ENCODE measurements around the gene TMEM131L. TPM values are rescaled to one million over a fixed set of nuclear protein-coding genes. Genes with fewer than 3 reads are reported as not detected.

TMEM131L gene
- total RNA-seq, 1 donor from 2014 or later: 7.9 TPM

DNA sequence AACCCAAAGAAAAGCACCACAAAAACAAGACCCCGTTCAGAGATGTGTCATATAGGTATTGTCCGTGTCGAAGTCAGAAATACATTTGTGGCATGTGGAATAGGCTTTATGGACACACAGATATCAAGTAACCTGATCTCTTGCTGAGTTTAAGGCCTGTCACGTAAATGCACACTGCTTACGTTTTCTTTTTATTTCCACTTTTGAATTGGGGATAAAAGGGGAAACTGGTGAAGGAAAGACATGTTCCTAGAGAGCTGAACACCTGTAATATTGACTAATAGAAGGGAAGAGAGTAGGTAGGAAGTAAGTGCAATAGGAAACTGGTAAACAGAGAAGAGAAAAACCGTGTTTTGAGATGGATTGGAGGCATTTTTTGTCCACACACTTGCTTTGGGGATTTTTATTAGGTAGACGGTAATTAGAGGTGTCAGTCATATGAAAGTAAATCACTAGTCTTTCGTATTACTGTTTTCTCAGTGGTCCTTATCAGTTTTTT is 24.9 kb downstream of the TMEM131L start:
- FAIRE-seq: no peak

GRCh38 chr4:153494562-153494961 is 28.4 kb downstream of the TMEM131L start:
- FAIRE-seq: no peak
- no peaks in the 10 kb centered on the region for H3K27me3 ChIP-seq (ENCODE audit: control insufficient read depth, insufficient read depth, low read length)
- no peak for DNase-seq (ENCODE audit: low read depth)
- TF ChIP-seq, protein P1, sequence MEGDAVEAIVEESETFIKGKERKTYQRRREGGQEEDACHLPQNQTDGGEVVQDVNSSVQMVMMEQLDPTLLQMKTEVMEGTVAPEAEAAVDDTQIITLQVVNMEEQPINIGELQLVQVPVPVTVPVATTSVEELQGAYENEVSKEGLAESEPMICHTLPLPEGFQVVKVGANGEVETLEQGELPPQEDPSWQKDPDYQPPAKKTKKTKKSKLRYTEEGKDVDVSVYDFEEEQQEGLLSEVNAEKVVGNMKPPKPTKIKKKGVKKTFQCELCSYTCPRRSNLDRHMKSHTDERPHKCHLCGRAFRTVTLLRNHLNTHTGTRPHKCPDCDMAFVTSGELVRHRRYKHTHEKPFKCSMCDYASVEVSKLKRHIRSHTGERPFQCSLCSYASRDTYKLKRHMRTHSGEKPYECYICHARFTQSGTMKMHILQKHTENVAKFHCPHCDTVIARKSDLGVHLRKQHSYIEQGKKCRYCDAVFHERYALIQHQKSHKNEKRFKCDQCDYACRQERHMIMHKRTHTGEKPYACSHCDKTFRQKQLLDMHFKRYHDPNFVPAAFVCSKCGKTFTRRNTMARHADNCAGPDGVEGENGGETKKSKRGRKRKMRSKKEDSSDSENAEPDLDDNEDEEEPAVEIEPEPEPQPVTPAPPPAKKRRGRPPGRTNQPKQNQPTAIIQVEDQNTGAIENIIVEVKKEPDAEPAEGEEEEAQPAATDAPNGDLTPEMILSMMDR (IDR thresholded peaks at IDR 0.05; ENCODE audit: insufficient read depth, low read length, severe bottlenecking): no peak
- no peak overlapping the region for H3K4me3 ChIP-seq (ENCODE audit: low read depth, low read length)
- peaks cover 2% of the 10 kb centered on the region for H3K36me3 ChIP-seq (ENCODE audit: control insufficient read depth, insufficient read depth, low read length)

More for the DNA sequence above, 24.9 kb downstream of the TMEM131L start:
- H3K27me3 ChIP-seq (ENCODE audit: control insufficient read depth, insufficient read depth, low read length): no peaks in the 10 kb centered on the region
- DNase-seq (ENCODE audit: low read depth): no peak
- TF ChIP-seq, protein P1 (IDR thresholded peaks at IDR 0.05; ENCODE audit: insufficient read depth, low read length, severe bottlenecking): no peak
- H3K36me3 ChIP-seq (ENCODE audit: control insufficient read depth, insufficient read depth, low read length): no peaks in the 10 kb centered on the region
- H3K4me3 ChIP-seq (ENCODE audit: low read depth, low read length): no peak overlapping the region

GRCh38 chr4:153495480-153496193 is 29.5 kb downstream of the TMEM131L start:
- peak; percentile 71 for DNase-seq (ENCODE audit: low read depth)
- no peak for FAIRE-seq
- no peak overlapping the region for H3K4me3 ChIP-seq (ENCODE audit: low read depth, low read length)
- no peaks in the 10 kb centered on the region for H3K27me3 ChIP-seq (ENCODE audit: control insufficient read depth, insufficient read depth, low read length)
- H3K36me3 ChIP-seq (ENCODE audit: control insufficient read depth, insufficient read depth, low read length): peaks cover 2% of the 10 kb centered on the region
- TF ChIP-seq, protein P1 (IDR thresholded peaks at IDR 0.05; ENCODE audit: insufficient read depth, low read length, severe bottlenecking): no peak

GRCh38 chr4:153497091-153497531 is 31.0 kb downstream of the TMEM131L start:
- DNase-seq (ENCODE audit: low read depth): peak; percentile 93
- H3K4me3 ChIP-seq (ENCODE audit: low read depth, low read length): no peak overlapping the region
- no peak for FAIRE-seq
- TF ChIP-seq, protein P1 (IDR thresholded peaks at IDR 0.05; ENCODE audit: insufficient read depth, low read length, severe bottlenecking): no peak
- H3K27me3 ChIP-seq (ENCODE audit: control insufficient read depth, insufficient read depth, low read length): no peaks in the 10 kb centered on the region
- peaks cover 2% of the 10 kb centered on the region for H3K36me3 ChIP-seq (ENCODE audit: control insufficient read depth, insufficient read depth, low read length)

DNA sequence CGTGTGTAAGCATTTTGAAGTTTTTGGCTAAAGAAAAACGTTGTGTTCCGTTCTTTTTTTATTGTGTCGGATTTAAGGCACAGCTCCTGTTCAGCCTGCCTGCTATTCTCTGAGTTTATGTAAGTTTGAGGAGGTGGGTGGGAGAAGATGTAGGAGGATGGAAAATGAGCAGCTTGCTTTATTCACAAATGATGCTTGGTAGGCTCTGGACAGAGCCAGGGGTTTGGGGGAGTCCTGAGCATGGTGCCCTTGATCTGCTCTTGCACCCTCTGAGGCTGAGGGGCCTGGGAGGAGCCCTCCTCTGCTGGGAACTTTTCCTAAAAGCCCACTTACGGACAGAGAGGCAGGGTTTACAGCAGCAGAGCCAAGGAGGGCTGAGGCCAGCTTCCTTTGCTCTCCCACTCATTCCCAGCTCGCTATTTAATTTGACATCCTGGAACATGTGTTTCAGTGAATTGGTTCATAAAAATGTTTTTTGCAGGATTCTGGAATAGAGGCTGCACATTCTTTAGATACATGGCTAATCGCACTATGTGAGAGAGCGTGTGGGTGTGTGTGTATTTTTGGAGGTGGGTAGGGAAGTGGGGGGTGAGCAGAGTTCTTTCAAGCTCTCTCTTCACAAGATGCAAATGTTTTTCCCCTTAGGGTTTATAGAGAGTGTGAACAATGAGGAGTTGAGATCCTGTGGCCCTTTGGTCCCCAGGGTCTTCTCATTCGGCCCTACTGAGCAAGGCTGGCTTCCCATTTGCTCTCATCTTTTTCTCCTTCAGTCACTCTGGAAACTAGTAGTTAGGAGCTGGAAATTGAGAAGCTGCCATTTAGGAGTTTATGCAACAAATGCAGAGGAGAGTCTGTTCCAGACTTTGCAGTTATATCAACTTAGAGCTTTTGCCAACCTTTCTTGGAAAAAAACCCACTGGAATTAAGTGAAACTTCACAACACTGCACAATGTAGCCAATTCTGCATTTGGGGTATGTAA is 32.1 kb downstream of the TMEM131L start:
- Histone ChIP-seq H3K4me3 (ENCODE audit: low read depth, low read length) (no peak overlapping the region), H3K27me3 (ENCODE audit: control insufficient read depth, insufficient read depth, low read length) (no peaks in the 10 kb centered on the region), H3K36me3 (ENCODE audit: control insufficient read depth, insufficient read depth, low read length) (peaks cover 2% of the 10 kb centered on the region)
- TF ChIP-seq, protein P1 (IDR thresholded peaks at IDR 0.05; ENCODE audit: insufficient read depth, low read length, severe bottlenecking): no peak
- FAIRE-seq (no peak), DNase-seq (ENCODE audit: low read depth) (no peak)

All from bronchial epithelial cell (primary cell).